B cell (primary cell): ENCODE results near the gene OR2T3. TPM values are rescaled to one million over a fixed set of nuclear protein-coding genes. Genes with fewer than 3 reads are reported as not detected.

Experiments
- ATAC-seq: fragments of 200-7000 bp; cut with Tn5 transposase; one replicate; pipeline ENCODE4 v1.10.0; 2021; ENCODE audit warnings: low read depth, mild to moderate bottlenecking, moderate number of reproducible peaks, moderate library complexity
- CTCF ChIA-PET: fragments of 350-600 bp; sonication (Branson Sonifier 250); formaldehyde crosslinking; loops from one replicate; lab custom pipeline; 2021; ENCODE audit warnings: antibody characterized with exemption, inconsistent platforms; lab: Charles Lee
- POLR2A ChIA-PET: fragments of 350-600 bp; sonication (Branson Sonifier 250); formaldehyde crosslinking; loops from one replicate; lab custom pipeline; 2021; ENCODE audit warnings: antibody characterized with exemption; lab: Charles Lee
- DNase-seq: peaks from one replicate; pipeline ENCODE4 v3.0.0; 2013
- H2AFZ ChIP-seq: 2 replicates; pipeline ENCODE4 v1.6.1; 2012; ENCODE audit warnings: mild to moderate bottlenecking, low read depth, low read length; ENCODE audit not compliant: insufficient read depth, poor library complexity, severe bottlenecking
- H3K27ac ChIP-seq, 2 donors: 1 replicate in 1 of 2; 2 replicates in 1 of 2; pipeline ENCODE4 v1.5.1; 2012 to 2013; ENCODE audit warnings: low read length in 2 of 2, mild to moderate bottlenecking in 2 of 2, moderate library complexity in 1 of 2
- H3K27me3 ChIP-seq, 4 experiments: fragments of 200-600 bp in 1 of 4; sonication (generic) in 1 of 4; replicated peaks in 1 of 4; 1 replicate in 2 of 4; 2 replicates in 2 of 4; pipeline versions ENCODE4 v1.6.1 to v1.7.0; 2013 to 2016; ENCODE audit warnings: low read length in 3 of 4, mild to moderate bottlenecking in 2 of 4, mixed read lengths in 1 of 4, moderate library complexity in 1 of 4; ENCODE audit not compliant: insufficient read depth in 4 of 4, control insufficient read depth in 3 of 4; ENCODE audit errors: control extremely low read depth in 1 of 4
- H3K36me3 ChIP-seq, 2 experiments: replicated peaks in 1 of 2; 1 replicate in 1 of 2; 2 replicates in 1 of 2; pipeline versions ENCODE4 v1.6.1 to v1.7.1; 2013; ENCODE audit warnings: low read length in 1 of 2; ENCODE audit not compliant: insufficient read depth in 2 of 2, control insufficient read depth in 1 of 2; ENCODE audit errors: control extremely low read depth in 1 of 2, extremely low read depth in 1 of 2
- H3K4me1 ChIP-seq, 2 donors: fragments of 200-600 bp in 1 of 2; sonication (generic) in 1 of 2; 1 replicate in 1 of 2; 2 replicates in 1 of 2; pipeline versions ENCODE4 v1.5.1 to v1.6.1; 2013 to 2017; ENCODE audit warnings: low read length in 2 of 2; ENCODE audit not compliant: control insufficient read depth in 2 of 2, insufficient read depth in 2 of 2
- H3K4me2 ChIP-seq: replicated peaks from 2 replicates; pipeline ENCODE3; 2012; ENCODE audit warnings: mild to moderate bottlenecking, low read depth, low read length; ENCODE audit not compliant: poor library complexity, severe bottlenecking
- H3K4me3 ChIP-seq, 5 experiments: fragments of 200-600 bp in 1 of 5; sonication (generic) in 1 of 5; 1 replicate in 3 of 5; 2 replicates in 2 of 5; pipeline versions ENCODE4 v1.5.1 to v1.7.0; 2011 to 2016; ENCODE audit warnings: low read length in 4 of 5, mild to moderate bottlenecking in 4 of 5, low read depth in 2 of 5, control low read depth in 1 of 5, moderate library complexity in 1 of 5; ENCODE audit not compliant: insufficient read depth in 1 of 5; ENCODE audit errors: control extremely low read depth in 1 of 5, extremely low read depth in 1 of 5
- H3K79me2 ChIP-seq: fragments of 200-600 bp; sonication (generic); one replicate; pipeline ENCODE4 v1.6.0; 2016; ENCODE audit warnings: low read length; ENCODE audit not compliant: control insufficient read depth, insufficient read depth
- H3K9ac ChIP-seq: fragments of 200-600 bp; sonication (generic); 2 replicates; pipeline ENCODE4 v1.6.1; 2017; ENCODE audit warnings: mild to moderate bottlenecking, low read length, moderate library complexity
- H3K9me3 ChIP-seq, 3 donors: one replicate each; pipeline versions ENCODE4 v1.6.1 to v1.7.1; 2013; ENCODE audit warnings: low read length in 2 of 3; ENCODE audit not compliant: control insufficient read depth in 2 of 3, insufficient read depth in 1 of 3; ENCODE audit errors: control extremely low read depth in 1 of 3
- H4K20me1 ChIP-seq: 2 replicates; pipeline ENCODE4 v1.6.0; 2012; ENCODE audit warnings: mild to moderate bottlenecking, low read length; ENCODE audit not compliant: insufficient read depth, control insufficient read depth, poor library complexity, severe bottlenecking
- H3K27ac Mint-ChIP-seq: one replicate; pipeline ENCODE4 v1.8.0; 2021; ENCODE audit warnings: mixed read lengths
- H3K27me3 Mint-ChIP-seq: one replicate; pipeline ENCODE4 v1.8.0; 2021; ENCODE audit warnings: mixed read lengths
- H3K4me1 Mint-ChIP-seq: one replicate; pipeline ENCODE4 v1.8.0; 2021; ENCODE audit warnings: mixed read lengths
- H3K4me3 Mint-ChIP-seq: one replicate; pipeline ENCODE4 v1.8.0; 2021; ENCODE audit warnings: mixed read lengths
- H3K9me3 Mint-ChIP-seq: one replicate; pipeline ENCODE4 v1.8.0; 2022; ENCODE audit warnings: mixed read lengths; ENCODE audit not compliant: insufficient read depth
- CTCF ChIP-seq: fragments of 200-600 bp; IDR thresholded peaks from one replicate; pipeline ENCODE4 v1.8.0; 2022; ENCODE audit warnings: antibody characterized with exemption, mild to moderate bottlenecking
- EZH2 ChIP-seq: IDR thresholded peaks from 2 replicates; pipeline ENCODE4 v1.6.1; 2012; ENCODE audit warnings: borderline replicate concordance, low read depth, mild to moderate bottlenecking, moderate library complexity, low read length; ENCODE audit not compliant: insufficient read depth, poor library complexity, severe bottlenecking
- WGBS: methylation state at CpG from one replicate; pipeline ENCODE4 v1.1.5; 2013; ENCODE audit warnings: missing lambda C conversion rate; ENCODE audit not compliant: insufficient coverage; 5-methylcytosine and 5-hydroxymethylcytosine counted together
- intact Hi-C: fragments of 100-400 bp; cut with micrococcal nuclease; formaldehyde crosslinking; loops from one replicate; pipeline ENCODE4 v1.10.0; 2022
- polyA plus RNA-seq: library from polyadenylated mRNA; depleted of rRNA; stranded (reverse); fragments of >200 nt; gene quantifications from 2 replicates; pipeline ENCODE4 v1.2.3, GENCODE V29; 2012
- total RNA-seq, 2 donors: library from RNA; stranded (reverse); fragments of 120-200 nt in 1 of 2; gene quantifications; 1 replicate in 1 of 2; 2 replicates in 1 of 2; pipeline versions ENCODE4 v1.2.3 to v1.2.4, GENCODE V29; 2013 to 2022

Gene OR2T3
- total and polyA plus RNA-seq, 2 donors (not counting 1 experiment from before 2014, with no cell fraction given), result 1.2 to 1.8 TPM

GRCh38 chr1:248521856-248522255, 48.7 kb downstream of the OR2T3 start:
- POLR2A ChIA-PET, result no interaction called here
- Histone ChIP-seq H3K4me1 (no peaks in the 10 kb centered on the region), H3K4me3 (no peak overlapping the region), H3K27ac (no peak overlapping the region), H3K79me2 (no peaks in the 10 kb centered on the region), H4K20me1 (no peaks in the 10 kb centered on the region), H3K27me3 (no peaks in the 10 kb centered on the region), H3K9ac (no peak overlapping the region), H3K36me3 (no peaks in the 10 kb centered on the region), H3K9me3 (peaks cover 0 to 7% (median 0%) of the 10 kb centered on the region in 3 donors), H3K4me2 (no peak overlapping the region), H2AFZ (no peak overlapping the region)
- H3K27me3 Mint-ChIP-seq, result no peaks in the 10 kb centered on the region
- DNase-seq (no peak), ATAC-seq (no peak)
- WGBS, result 95% methylated on average over 12 of the region's 12 CpGs
- H3K27ac Mint-ChIP-seq, result no peak overlapping the region
- H3K4me1 Mint-ChIP-seq, result no peaks in the 10 kb centered on the region
- H3K9me3 Mint-ChIP-seq, result peaks cover 3% of the 10 kb centered on the region
- intact Hi-C loops, result no loop called here
- TF ChIP-seq CTCF, result no peak
- TF ChIP-seq EZH2, result no peak
- H3K4me3 Mint-ChIP-seq, result no peak overlapping the region
- CTCF ChIA-PET, result no interaction called here

Other genes starting within 250 kb of the OR2T3 start
- not detected in 2 replicates for gene OR2M4, start 241.9 kb upstream of the OR2T3 start, total RNA-seq
- 0.01 TPM in 1 of 2 replicates, not detected in the other for gene OR2M4, start 241.9 kb upstream of the OR2T3 start, polyA plus RNA-seq
- gene OR2T33, start 195.4 kb upstream of the OR2T3 start, total RNA-seq, result not detected in 2 replicates
- gene OR2T33, start 195.4 kb upstream of the OR2T3 start, polyA plus RNA-seq, result not detected in 2 replicates
- not detected in 2 replicates for gene OR2T12, start 169.9 kb upstream of the OR2T3 start, total RNA-seq
- not detected in 2 replicates for gene OR2T12, start 169.9 kb upstream of the OR2T3 start, polyA plus RNA-seq
- not detected in 2 replicates for gene OR2M7, start 148.8 kb upstream of the OR2T3 start, total RNA-seq
- not detected in 2 replicates for gene OR2M7, start 148.8 kb upstream of the OR2T3 start, polyA plus RNA-seq
- gene OR14C36, start 124.6 kb upstream of the OR2T3 start, total RNA-seq, result not detected in 2 replicates
- not detected in 2 replicates for gene OR14C36, start 124.6 kb upstream of the OR2T3 start, polyA plus RNA-seq
- gene OR2T4, start 111.7 kb upstream of the OR2T3 start, total RNA-seq, result not detected in 2 replicates
- gene OR2T4, start 111.7 kb upstream of the OR2T3 start, polyA plus RNA-seq, result not detected in 2 replicates
- gene OR2T6, start 97.6 kb upstream of the OR2T3 start, total RNA-seq, result not detected in 2 replicates
- gene OR2T6, start 97.6 kb upstream of the OR2T3 start, polyA plus RNA-seq, result not detected in 2 replicates
- gene OR2T1, start 70.3 kb upstream of the OR2T3 start, total RNA-seq, result not detected in 2 replicates
- gene OR2T1, start 70.3 kb upstream of the OR2T3 start, polyA plus RNA-seq, result not detected in 2 replicates
- 3.9 and 4.4 TPM in 2 replicates for gene OR2T2, start 27.7 kb upstream of the OR2T3 start, total RNA-seq
- gene OR2T2, start 27.7 kb upstream of the OR2T3 start, polyA plus RNA-seq, result 0.19 and 0.48 TPM in 2 replicates
- 0.44 TPM in 1 of 2 replicates, not detected in the other for gene OR2T5, start 15.2 kb downstream of the OR2T3 start, total RNA-seq
- 0.16 TPM in 1 of 2 replicates, not detected in the other for gene OR2T5, start 15.2 kb downstream of the OR2T3 start, polyA plus RNA-seq
- gene OR2G6, start 34.7 kb downstream of the OR2T3 start, total RNA-seq, result 1.7 and 1.8 TPM in 2 replicates
- gene OR2G6, start 34.7 kb downstream of the OR2T3 start, polyA plus RNA-seq, result 0.03 and 0.24 TPM in 2 replicates
- gene OR2T29, start 89.4 kb downstream of the OR2T3 start, total RNA-seq, result 1.9 and 3.1 TPM in 2 replicates
- 0.40 TPM in 1 of 2 replicates, not detected in the other for gene OR2T29, start 89.4 kb downstream of the OR2T3 start, polyA plus RNA-seq
- gene OR2T34, start 101.4 kb downstream of the OR2T3 start, total RNA-seq, result 1.7 and 1.9 TPM in 2 replicates
- gene OR2T34, start 101.4 kb downstream of the OR2T3 start, polyA plus RNA-seq, result 0.28 and 0.89 TPM in 2 replicates
- 2.5 and 3.8 TPM in 2 replicates for gene OR2T10, start 124.3 kb downstream of the OR2T3 start, total RNA-seq
- gene OR2T10, start 124.3 kb downstream of the OR2T3 start, polyA plus RNA-seq, result 0.27 and 0.74 TPM in 2 replicates
- gene OR2T11, start 161.7 kb downstream of the OR2T3 start, total RNA-seq, result 3.6 and 4.9 TPM in 2 replicates
- 0.07 and 0.12 TPM in 2 replicates for gene OR2T11, start 161.7 kb downstream of the OR2T3 start, polyA plus RNA-seq
- 0.30 and 0.39 TPM in 2 replicates for gene OR2T35, start 171.9 kb downstream of the OR2T3 start, total RNA-seq
- gene OR2T35, start 171.9 kb downstream of the OR2T3 start, polyA plus RNA-seq, result 0.10 TPM in 1 of 2 replicates, not detected in the other
- not detected in 2 replicates for gene OR2T27, start 182.2 kb downstream of the OR2T3 start, total RNA-seq
- gene OR2T27, start 182.2 kb downstream of the OR2T3 start, polyA plus RNA-seq, result 0.10 TPM in 1 of 2 replicates, not detected in the other
- gene OR14I1, start 229.4 kb downstream of the OR2T3 start, total RNA-seq, result not detected in 2 replicates
- not detected in 2 replicates for gene OR14I1, start 229.4 kb downstream of the OR2T3 start, polyA plus RNA-seq